ENCODE results near the gene XXYLT1. TPM values are rescaled to one million over a fixed set of nuclear protein-coding genes. Genes with fewer than 3 reads are reported as not detected.

XXYLT1 gene
- total and polyA plus RNA-seq, 10 donors = 2.7 to 22.3 (median 9.5) TPM

DNA sequence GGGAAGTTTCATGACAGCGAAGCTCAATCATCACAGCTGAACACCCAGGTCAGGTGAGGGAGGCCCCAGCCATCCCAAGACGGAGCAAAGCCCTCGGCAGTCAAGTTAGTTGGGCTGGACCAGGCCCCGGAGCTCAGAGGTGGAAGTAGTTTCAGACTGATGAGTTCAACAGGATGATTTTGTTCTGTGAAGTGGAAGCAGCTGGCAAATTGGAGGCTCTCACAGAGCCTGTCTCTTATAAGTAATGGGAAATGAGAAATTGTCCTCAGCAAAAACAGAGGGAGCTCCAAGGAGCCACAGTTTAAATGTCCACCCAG, 245.1 kb downstream of the XXYLT1 start:
- Histone ChIP-seq H3K27me3 (replicated peaks in 1 of 7) (no peaks in the 10 kb centered on the region), H3K9me3 (no peaks in the 10 kb centered on the region), H3K27ac (peak overlapping the region in 7 of 8 donors; percentile 45 to 71 (median 66)), H3K4me1 (peaks cover 5 to 26% (median 12%) of the 10 kb centered on the region in 6 donors), H3K4me3 (no peak overlapping the region), H3K36me3 (no peaks in the 10 kb centered on the region)
- DNase-seq = no peak
- intact Hi-C loops (cut with DNase I; ENCODE audit: low total_unique reads) = no loop called here
- WGBS, 5 donors = 56 to 83% (median 65%) methylated on average over 4 of the region's 4 CpGs
- TF ChIP-seq, protein P1, sequence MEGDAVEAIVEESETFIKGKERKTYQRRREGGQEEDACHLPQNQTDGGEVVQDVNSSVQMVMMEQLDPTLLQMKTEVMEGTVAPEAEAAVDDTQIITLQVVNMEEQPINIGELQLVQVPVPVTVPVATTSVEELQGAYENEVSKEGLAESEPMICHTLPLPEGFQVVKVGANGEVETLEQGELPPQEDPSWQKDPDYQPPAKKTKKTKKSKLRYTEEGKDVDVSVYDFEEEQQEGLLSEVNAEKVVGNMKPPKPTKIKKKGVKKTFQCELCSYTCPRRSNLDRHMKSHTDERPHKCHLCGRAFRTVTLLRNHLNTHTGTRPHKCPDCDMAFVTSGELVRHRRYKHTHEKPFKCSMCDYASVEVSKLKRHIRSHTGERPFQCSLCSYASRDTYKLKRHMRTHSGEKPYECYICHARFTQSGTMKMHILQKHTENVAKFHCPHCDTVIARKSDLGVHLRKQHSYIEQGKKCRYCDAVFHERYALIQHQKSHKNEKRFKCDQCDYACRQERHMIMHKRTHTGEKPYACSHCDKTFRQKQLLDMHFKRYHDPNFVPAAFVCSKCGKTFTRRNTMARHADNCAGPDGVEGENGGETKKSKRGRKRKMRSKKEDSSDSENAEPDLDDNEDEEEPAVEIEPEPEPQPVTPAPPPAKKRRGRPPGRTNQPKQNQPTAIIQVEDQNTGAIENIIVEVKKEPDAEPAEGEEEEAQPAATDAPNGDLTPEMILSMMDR (IDR thresholded peaks at IDR 0.05 in 8 of 11, conservative IDR thresholded peaks at IDR 0.05 in 3 of 11) = no peak

DNA sequence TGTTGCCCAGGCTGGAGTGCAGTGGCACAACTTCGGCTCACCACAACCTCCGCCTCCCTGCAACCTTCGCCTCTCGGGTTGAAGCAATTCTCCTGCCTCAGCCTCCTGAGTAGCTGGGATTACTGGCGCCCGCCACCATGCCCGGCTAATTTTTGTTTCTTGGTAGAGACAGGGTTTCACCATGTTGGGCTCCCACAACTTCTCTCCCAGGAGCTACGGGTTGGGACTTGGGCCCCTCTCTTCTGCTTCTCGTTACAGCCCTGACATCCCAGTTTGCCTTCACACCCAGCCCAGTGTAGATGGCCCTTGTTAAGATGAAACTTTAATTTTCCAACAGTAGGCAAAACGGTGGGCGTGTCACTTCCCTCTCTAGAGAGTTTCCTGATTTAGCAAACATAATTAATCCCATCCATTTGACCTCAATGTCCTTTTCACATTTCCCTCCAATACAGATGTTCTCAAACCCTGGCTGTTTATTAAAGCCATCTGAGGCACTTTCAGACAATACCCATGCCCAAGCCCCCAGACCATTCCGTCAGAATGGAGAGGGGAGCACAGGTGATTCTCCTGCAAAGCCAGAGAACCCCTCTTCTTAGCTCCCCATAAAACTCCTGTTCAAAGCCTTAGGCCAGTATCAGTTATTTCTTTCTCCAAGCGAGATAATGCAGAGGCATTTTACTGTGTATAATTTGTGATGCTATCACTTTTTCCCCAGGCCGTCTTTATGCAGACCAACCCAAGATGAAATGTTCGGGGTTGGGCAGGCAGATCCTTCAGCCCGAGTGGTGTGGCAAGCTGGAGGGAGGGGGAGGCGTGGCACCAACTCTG, 245.7 kb downstream of the XXYLT1 start:
- Histone ChIP-seq H3K36me3 (no peaks in the 10 kb centered on the region), H3K27me3 (replicated peaks in 1 of 7) (no peaks in the 10 kb centered on the region), H3K9me3 (peaks cover 0 to 1% (median 0%) of the 10 kb centered on the region in 8 donors), H3K4me1 (peaks cover 4 to 21% (median 9%) of the 10 kb centered on the region in 6 donors), H3K4me3 (no peak overlapping the region), H3K27ac (peak overlapping the region in 7 of 8 donors; percentile 55 to 71 (median 66))
- 70 to 82% (median 77%) methylated on average over 17 of the region's 17 CpGs for WGBS, 5 donors
- TF ChIP-seq, protein P1 (IDR thresholded peaks at IDR 0.05 in 8 of 11, conservative IDR thresholded peaks at IDR 0.05 in 3 of 11) = no peak
- TF ChIP-seq POLR2AphosphoS5 (IDR thresholded peaks at IDR 0.05) (peak in 1 of 3 donors; percentile 5), POLR2A (IDR thresholded peaks at IDR 0.05) (no peak)
- intact Hi-C loops (cut with DNase I; ENCODE audit: low total_unique reads) = no loop called here
- DNase-seq = no peak

DNA sequence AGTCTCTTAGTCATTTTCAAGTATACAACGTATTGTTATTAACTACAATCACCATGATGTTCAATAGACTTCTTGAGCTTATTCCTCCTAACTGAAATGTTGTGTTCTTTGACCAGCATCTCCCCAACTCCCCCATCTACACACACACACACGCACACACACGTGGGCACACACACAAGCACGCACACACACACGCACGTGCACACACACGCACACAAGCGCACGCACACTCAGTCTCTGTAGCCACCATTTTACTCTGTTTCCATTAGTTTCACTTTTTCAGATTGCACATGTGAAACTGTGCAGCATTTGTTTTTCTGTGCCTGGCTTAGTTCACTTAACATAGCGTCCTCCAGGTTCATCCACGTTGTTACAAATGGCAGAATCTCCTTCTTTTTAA, 247.0 kb downstream of the XXYLT1 start:
- no peak for DNase-seq
- no peaks in the 10 kb centered on the region for H3K27me3 ChIP-seq (replicated peaks in 1 of 7)
- H3K27ac ChIP-seq = no peak overlapping the region
- TF ChIP-seq POLR2A (IDR thresholded peaks at IDR 0.05) = no peak
- no peak for TF ChIP-seq POLR2AphosphoS5 (IDR thresholded peaks at IDR 0.05)
- TF ChIP-seq, protein P1 (IDR thresholded peaks at IDR 0.05 in 8 of 11, conservative IDR thresholded peaks at IDR 0.05 in 3 of 11) = no peak
- H3K4me1 ChIP-seq = peaks cover 4 to 11% (median 9%) of the 10 kb centered on the region in 6 donors
- peaks cover 0 to 3% (median 0%) of the 10 kb centered on the region in 8 donors for H3K9me3 ChIP-seq
- H3K36me3 ChIP-seq = no peaks in the 10 kb centered on the region
- WGBS, 5 donors = 78 to 97% (median 94%) methylated on average over 11 of the region's 11 CpGs
- intact Hi-C loops (cut with DNase I; ENCODE audit: low total_unique reads) = no loop called here
- H3K4me3 ChIP-seq = no peak overlapping the region

DNA sequence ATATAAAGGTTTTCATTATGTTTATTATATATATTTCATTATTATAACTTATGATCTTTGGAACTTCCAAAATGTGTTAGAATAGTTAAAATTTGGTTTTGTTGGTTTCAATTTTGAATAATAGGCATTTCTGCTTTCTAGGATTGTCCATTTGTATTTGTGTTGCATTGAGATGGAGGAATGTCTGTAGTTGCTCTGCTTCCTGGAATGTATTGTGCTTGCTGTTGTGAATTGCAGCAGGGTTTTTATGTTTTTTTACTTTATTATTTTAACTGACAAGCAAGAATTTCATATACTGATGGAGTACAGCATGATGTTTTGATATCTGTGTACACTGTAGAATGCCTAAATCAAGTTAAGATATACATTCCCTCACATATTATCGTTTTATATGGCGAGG, 247.4 kb downstream of the XXYLT1 start:
- 38 to 43% (median 39%) methylated on average over 2 of the region's 2 CpGs for WGBS, 5 donors

More for the DNA sequence above, 247.4 kb downstream of the XXYLT1 start:
- no peak for TF ChIP-seq POLR2AphosphoS5 (IDR thresholded peaks at IDR 0.05)
- TF ChIP-seq POLR2A (IDR thresholded peaks at IDR 0.05) = no peak
- TF ChIP-seq, protein P1 (IDR thresholded peaks at IDR 0.05 in 8 of 11, conservative IDR thresholded peaks at IDR 0.05 in 3 of 11) = no peak
- H3K27me3 ChIP-seq (replicated peaks in 1 of 7) = no peaks in the 10 kb centered on the region
- peaks cover 0 to 3% (median 0%) of the 10 kb centered on the region in 8 donors for H3K9me3 ChIP-seq
- no peak for DNase-seq
- no peaks in the 10 kb centered on the region for H3K36me3 ChIP-seq
- H3K4me1 ChIP-seq = peaks cover 4 to 11% (median 9%) of the 10 kb centered on the region in 6 donors
- intact Hi-C loops (cut with DNase I; ENCODE audit: low total_unique reads) = no loop called here
- H3K27ac ChIP-seq = no peak overlapping the region
- no peak overlapping the region for H3K4me3 ChIP-seq

Measured in spleen (tissue), 11 donors.